IgD-negative memory B cell (primary cell): ENCODE results near the gene RAF1. TPM values are rescaled to one million over a fixed set of nuclear protein-coding genes. Genes with fewer than 3 reads are reported as not detected.

Source experiments
- polyA plus RNA-seq: library from polyadenylated mRNA; unstranded; fragments of 300-500 nt; fragmentation: Illumina TruSeq; gene quantifications from one replicate; pipeline ENCODE4 v1.2.3, GENCODE V29; 2021

Gene RAF1
- polyA plus RNA-seq, 1 donor from 2014 or later, result 56.0 TPM

Other genes with a start within 250 kb of the RAF1 start
- gene TSEN2, start 179.6 kb downstream of the RAF1 start, polyA plus RNA-seq, result 12.4 TPM
- not detected for gene MKRN2OS, start 118.6 kb downstream of the RAF1 start, polyA plus RNA-seq
- 41.0 TPM for gene MKRN2, start 107.0 kb downstream of the RAF1 start, polyA plus RNA-seq
- gene TMEM40, start 95.1 kb upstream of the RAF1 start, polyA plus RNA-seq, result 0.65 TPM
- gene CAND2, start 132.6 kb upstream of the RAF1 start, polyA plus RNA-seq, result 0.35 TPM
- gene RPL32, start 177.4 kb upstream of the RAF1 start, polyA plus RNA-seq, result 3,703 TPM